Aortic smooth muscle cell (primary cell): ENCODE measurements around the gene OXSM. TPM values are rescaled to one million over a fixed set of nuclear protein-coding genes. Genes with fewer than 3 reads are reported as not detected.

Experiments
- total RNA-seq: library from RNA; depleted of rRNA; stranded (reverse); fragments of >200 nt; gene quantifications from 2 replicates; pipeline ENCODE4 v1.2.3, GENCODE V29; 2014

OXSM gene
- 8.5 and 10.5 TPM in 2 replicates for total RNA-seq

DNA sequence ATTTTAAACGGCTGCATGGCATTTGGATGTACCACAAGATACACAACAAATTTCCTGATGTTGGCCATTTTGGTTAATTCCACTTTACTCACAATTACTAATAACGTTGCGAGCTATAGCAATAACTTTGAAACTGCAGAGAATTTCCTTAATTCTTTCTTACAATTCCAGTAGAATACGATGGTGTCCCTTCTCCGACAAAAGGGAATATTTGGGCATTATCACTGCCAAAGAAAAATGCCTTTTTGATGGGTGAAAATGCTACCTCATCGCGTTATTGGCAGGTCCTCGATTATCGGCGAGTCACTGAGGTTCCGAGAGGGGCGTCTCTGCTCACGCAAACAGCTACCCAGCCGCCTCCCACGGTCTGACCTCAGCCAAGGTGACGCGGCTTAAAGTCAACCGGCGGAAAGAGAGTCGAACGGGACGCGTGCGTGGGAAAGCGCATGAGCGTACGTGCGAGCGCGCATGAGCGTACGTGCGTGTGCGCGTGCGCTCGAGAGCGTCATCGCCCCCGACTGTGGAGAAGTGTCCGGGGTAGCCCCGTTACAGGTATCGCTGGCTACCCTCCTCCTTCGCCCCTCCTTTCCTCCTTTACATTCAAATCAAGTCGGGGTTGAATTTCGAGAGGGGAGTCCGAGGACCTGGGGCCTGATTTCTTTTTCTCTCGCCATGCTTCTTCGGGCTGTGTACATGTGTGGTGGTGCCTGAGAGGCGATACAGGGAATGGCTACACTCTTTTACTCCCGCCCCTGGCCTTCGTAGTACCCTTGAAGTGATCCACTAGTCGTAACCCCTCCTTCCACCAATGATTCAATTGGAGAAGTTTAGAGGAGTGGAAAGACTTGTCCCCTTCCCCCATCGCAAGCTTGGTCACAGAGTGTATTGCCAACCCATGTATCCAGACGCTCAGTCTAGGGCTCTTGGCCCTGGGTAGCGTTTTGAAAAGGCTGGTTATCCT lies at the start of gene OXSM:
Gene OXSM (plus strand): TSS at position 495 of the 961 bp plus-strand sequence. CDS start 931 bp downstream, outside the sequence.

DNA sequence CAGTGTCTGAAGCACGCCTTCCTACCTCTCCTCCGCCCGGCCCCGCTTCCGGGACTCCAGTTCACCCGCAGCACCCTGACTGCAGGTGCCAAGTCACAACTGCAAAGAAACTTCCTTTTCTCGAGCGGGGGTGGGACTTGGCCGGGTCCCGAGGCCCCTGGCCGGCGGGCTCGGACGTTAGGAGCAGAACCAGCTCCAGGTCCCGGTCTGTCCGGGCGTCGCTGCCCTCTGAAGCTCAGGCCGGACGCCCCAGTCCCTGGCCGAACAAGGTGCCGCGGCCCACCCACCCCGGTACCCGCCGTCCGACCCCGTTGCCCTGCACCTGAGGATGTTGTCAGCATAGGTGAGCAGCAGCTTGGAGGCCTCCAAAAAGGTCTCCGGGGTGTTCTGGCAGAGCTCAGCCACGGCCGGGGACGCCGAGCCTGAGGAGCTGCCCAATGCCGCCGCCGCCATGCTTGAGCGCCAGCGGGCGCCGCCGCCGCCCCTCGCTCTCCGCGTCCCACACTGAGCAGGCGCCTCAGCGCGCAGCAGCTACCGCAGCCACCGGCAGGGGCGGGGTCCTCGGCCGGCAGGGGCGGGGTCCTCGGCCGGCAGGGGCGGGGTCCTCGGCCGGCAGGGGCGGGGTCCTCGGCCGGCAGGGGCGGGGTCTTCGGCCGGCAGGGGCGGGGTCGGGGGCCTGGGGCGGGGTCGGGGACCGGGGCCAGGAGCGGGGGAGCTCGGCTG lies 6.8 kb upstream of the OXSM start, which contains the start of gene NGLY1:
Gene NGLY1 (minus strand): TSS at position 506 of the 723 bp plus-strand sequence. CDS start 53 bp downstream, at position 453.

Other genes with a start within 250 kb of the OXSM start
- 87.1 and 110 TPM in 2 replicates for gene TOP2B, start 125.2 kb upstream of the OXSM start, total RNA-seq
- 23.3 and 25.4 TPM in 2 replicates for gene NGLY1, start 6.6 kb upstream of the OXSM start, total RNA-seq